ENCODE results near the gene EFCAB6. TPM values are rescaled to one million over a fixed set of nuclear protein-coding genes. Genes with fewer than 3 reads are reported as not detected.
A peak's percentile ranks its signal among the peaks of the same experiment; 100 is the strongest.

The EFCAB6 gene
- total and polyA plus RNA-seq, 9 of the 15 experiments (the other 6 are each of a cell fraction or from before 2014, with no cell fraction given): 0.06 TPM; not detected in 8

- TF ChIP-seq RFX7 (CRISPR knock-in tag; IDR thresholded peaks at IDR 0.05) (no peak), NFIX (CRISPR knock-in tag; IDR thresholded peaks at IDR 0.05; ENCODE audit: low read depth) (no peak), MLLT1 (IDR thresholded peaks at IDR 0.05) (no peak), CBFA2T2 (conservative IDR thresholded peaks at IDR 0.05) (no peak), LARP7 (IDR thresholded peaks at IDR 0.05) (no peak), ZNF589 (CRISPR knock-in tag; IDR thresholded peaks at IDR 0.05; ENCODE audit: low read depth) (no peak), RBM17 (IDR thresholded peaks at IDR 0.05; ENCODE audit: borderline replicate concordance, low read depth, low read length) (no peak), L3MBTL2 (IDR thresholded peaks at IDR 0.05) (peak; percentile 91), TEAD4 (IDR thresholded peaks at IDR 0.05; ENCODE audit: low read length) (no peak), TEAD4 (CRISPR knock-in tag; IDR thresholded peaks at IDR 0.05; ENCODE audit: borderline replicate concordance) (no peak), ASH1L (IDR thresholded peaks at IDR 0.05; ENCODE audit: borderline replicate concordance, low read depth, partially characterized antibody) (peak; percentile 58), ZNF23 (CRISPR knock-in tag; IDR thresholded peaks at IDR 0.05) (no peak), ZNF780A (CRISPR knock-in tag; IDR thresholded peaks at IDR 0.05) (no peak), SMAD4 (CRISPR knock-in tag; conservative IDR thresholded peaks at IDR 0.05) (no peak), NELFE (IDR thresholded peaks at IDR 0.05; ENCODE audit: insufficient read depth, insufficient read length) (no peak), HMG20B (CRISPR knock-in tag; IDR thresholded peaks at IDR 0.05) (no peak), CBX2 (IDR thresholded peaks at IDR 0.05; ENCODE audit: insufficient read depth, low read length, poor library complexity, severe bottlenecking) (no peak), CC2D1A (IDR thresholded peaks at IDR 0.05) (no peak), HMBOX1 (IDR thresholded peaks at IDR 0.05) (no peak), ZBTB11 (CRISPR knock-in tag; IDR thresholded peaks at IDR 0.05) (peak in 1 of 3 experiments; percentile 42; a peak in 1 of 6 replicates), DDX20 (tag; IDR thresholded peaks at IDR 0.05; ENCODE audit: low read depth) (no peak), HNRNPLL (IDR thresholded peaks at IDR 0.05; ENCODE audit: low read depth, low read length, poor library complexity, severe bottlenecking) (no peak)
Observed at GRCh38 chr22:43812149-43812842, at the start of gene EFCAB6 (continued).

Measured in K562 (cell line).